IPS DF 6.9 (cell line): ENCODE results near the gene PHETA1.
"Not testable (repeated sequence)": the region's sequence is repeated elsewhere in the genome, so short reads cannot be mapped to it uniquely, and the experiment has no call there.

Source experiments
- DNase-seq: peaks from one replicate; pipeline ENCODE4 v3.0.0-alpha.2; 2013; ENCODE audit warnings: low read depth, low spot score
- H3K27ac ChIP-seq: one replicate; pipeline ENCODE4 v1.5.1; 2013; ENCODE audit warnings: low read length, control low read depth
- H3K27me3 ChIP-seq: 2 replicates; pipeline ENCODE4 v1.6.1; 2013; ENCODE audit warnings: mild to moderate bottlenecking, low read length; ENCODE audit not compliant: control insufficient read depth, insufficient read depth
- H3K36me3 ChIP-seq: 2 replicates; pipeline ENCODE4 v1.6.1; 2013; ENCODE audit warnings: low read length; ENCODE audit not compliant: control insufficient read depth, insufficient read depth
- H3K4me1 ChIP-seq: 2 replicates; pipeline ENCODE4 v1.6.1; 2013; ENCODE audit warnings: low read length; ENCODE audit not compliant: control insufficient read depth, insufficient read depth
- H3K4me3 ChIP-seq: 2 replicates; pipeline ENCODE4 v1.5.1; 2013; ENCODE audit warnings: mild to moderate bottlenecking, low read length
- H3K9me3 ChIP-seq: 2 replicates; pipeline ENCODE4 v1.6.1; 2013; ENCODE audit warnings: low read length, inconsistent platforms; ENCODE audit not compliant: control insufficient read depth, insufficient read depth
- WGBS: extraction: QIAGEN DNeasy Blood & Tissue Kit; methylation state at CpG from one replicate; pipeline ENCODE4 v1.1.7; 2013; ENCODE audit warnings: mixed read lengths, missing lambda C conversion rate; ENCODE audit not compliant: insufficient read length, insufficient coverage; 5-methylcytosine and 5-hydroxymethylcytosine counted together

Gene PHETA1

DNA sequence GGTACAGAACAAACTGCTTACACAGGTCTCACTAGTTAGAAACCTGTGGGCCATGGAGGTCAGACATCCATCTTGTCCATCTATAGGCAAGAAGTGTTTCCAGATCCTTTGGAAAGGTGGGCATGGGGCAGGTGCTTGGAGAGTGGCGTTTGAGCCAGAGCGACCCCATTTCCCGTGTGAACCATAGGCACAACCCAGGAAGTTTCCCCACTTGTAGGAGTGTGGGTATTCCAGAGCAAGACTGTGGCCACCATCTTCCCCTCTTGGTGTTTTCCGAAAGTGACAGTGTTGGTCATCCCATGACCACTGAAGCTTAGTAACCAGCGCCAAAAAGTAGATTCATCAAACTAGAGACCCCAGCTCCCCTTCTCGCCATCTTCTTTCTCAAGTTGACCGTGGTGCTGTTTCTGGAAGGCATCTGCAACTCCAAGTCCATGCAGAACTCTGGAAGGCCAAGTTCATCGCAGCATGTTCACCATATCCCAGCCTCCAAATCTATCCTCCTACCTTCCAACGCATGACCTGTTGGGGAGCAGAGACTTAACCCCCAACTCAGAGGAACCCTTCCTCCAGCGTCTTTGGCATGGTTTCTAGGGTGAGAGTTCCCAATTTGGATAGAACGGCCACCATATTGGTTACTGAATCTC lies 19.7 kb downstream of the PHETA1 start:
- no peaks in the 10 kb centered on the region for H3K4me1 ChIP-seq
- no peak overlapping the region for H3K4me3 ChIP-seq
- no peaks in the 10 kb centered on the region for H3K27me3 ChIP-seq
- H3K9me3 ChIP-seq: peaks cover 3% of the 10 kb centered on the region; the same call in 1 of the 2 replicates
- no CpG with 5 or more reads among the region's 11 CpGs for WGBS
- DNase-seq: no peak
- H3K27ac ChIP-seq: no peak overlapping the region
- H3K36me3 ChIP-seq: no peaks in the 10 kb centered on the region; the same call in 1 of the 2 replicates

- WGBS: no CpG with 5 or more reads among the region's 18 CpGs
These were observed 20.8 kb downstream of the PHETA1 start for GRCh38 chr12:111347891-111348644.

DNA sequence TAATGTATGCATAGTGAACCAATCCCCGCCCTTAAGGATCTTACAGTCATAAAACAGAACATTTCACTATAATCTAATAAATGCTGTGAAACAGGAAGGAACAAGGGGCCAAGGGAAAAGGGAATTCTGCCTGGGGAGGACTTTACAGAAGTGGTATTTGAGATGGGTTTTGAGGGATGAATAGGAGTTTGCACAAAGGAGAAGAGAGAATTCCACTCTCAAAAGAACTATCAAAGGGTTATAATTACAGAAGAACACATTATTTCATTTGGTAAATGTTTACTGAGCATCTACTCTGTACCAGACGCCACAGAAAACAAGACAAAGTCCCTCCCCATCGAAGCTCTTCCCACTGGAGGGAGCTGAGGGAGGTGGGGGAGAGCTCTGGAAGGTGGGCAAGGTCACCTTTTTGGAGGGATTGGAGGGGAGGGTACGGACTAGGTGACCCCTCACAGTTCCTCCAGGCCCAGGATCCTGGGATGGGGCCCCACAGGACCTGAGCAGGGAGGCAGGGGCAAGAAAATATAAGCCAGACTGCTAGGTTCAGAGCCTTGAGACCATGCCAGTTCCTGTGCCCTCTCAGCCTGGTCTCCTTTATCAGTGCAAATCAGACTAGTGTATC lies 24.5 kb downstream of the PHETA1 start:
- Histone ChIP-seq H3K27me3 (no peaks in the 10 kb centered on the region), H3K36me3 (no peaks in the 10 kb centered on the region; the same call in 1 of the 2 replicates), H3K27ac (no peak overlapping the region), H3K9me3 (peaks cover 3% of the 10 kb centered on the region; the same call in 1 of the 2 replicates), H3K4me3 (no peak overlapping the region), H3K4me1 (peaks cover 2% of the 10 kb centered on the region; the same call in 1 of the 2 replicates)
- 100% methylated on average over 1 of the region's 4 CpGs for WGBS
- DNase-seq: no peak

More at GRCh38 chr12:111347891-111348644, 20.8 kb downstream of the PHETA1 start:
- DNase-seq: no peak
- no peaks in the 10 kb centered on the region for H3K4me1 ChIP-seq
- no peak overlapping the region for H3K27ac ChIP-seq
- H3K27me3 ChIP-seq: no peaks in the 10 kb centered on the region
- peaks cover 3% of the 10 kb centered on the region; the same call in 1 of the 2 replicates for H3K9me3 ChIP-seq
- H3K36me3 ChIP-seq: no peaks in the 10 kb centered on the region; the same call in 1 of the 2 replicates
- no peak overlapping the region for H3K4me3 ChIP-seq

DNA sequence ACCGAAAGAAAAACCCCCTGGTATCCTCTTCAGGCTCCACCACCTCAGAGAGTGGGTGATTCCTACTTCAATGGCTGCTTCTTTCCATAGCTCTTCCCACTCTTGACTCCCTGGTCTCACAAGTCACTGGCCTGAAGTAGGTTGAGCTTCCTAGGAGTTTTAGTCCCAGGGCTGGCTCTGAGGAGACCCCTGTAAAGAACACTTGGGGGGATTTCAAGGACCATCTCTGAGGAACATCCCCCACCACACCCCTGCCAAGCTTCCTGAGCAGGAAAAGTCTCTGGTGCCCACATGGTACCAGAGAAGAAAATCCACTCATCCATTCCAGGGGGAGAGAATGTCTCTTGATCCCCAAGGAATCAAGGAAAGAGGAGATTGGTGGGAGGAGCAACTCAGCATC lies 25.7 kb downstream of the PHETA1 start:
- WGBS: no CpG with 5 or more reads among the region's 1 CpG
- H3K4me3 ChIP-seq: no peak overlapping the region
- no peaks in the 10 kb centered on the region; the same call in 1 of the 2 replicates for H3K36me3 ChIP-seq
- no peak for DNase-seq
- H3K27me3 ChIP-seq: no peaks in the 10 kb centered on the region
- peaks cover 4% of the 10 kb centered on the region; the same call in 1 of the 2 replicates for H3K4me1 ChIP-seq
- no peak overlapping the region for H3K27ac ChIP-seq
- peaks cover 1% of the 10 kb centered on the region; the same call in 1 of the 2 replicates for H3K9me3 ChIP-seq

DNA sequence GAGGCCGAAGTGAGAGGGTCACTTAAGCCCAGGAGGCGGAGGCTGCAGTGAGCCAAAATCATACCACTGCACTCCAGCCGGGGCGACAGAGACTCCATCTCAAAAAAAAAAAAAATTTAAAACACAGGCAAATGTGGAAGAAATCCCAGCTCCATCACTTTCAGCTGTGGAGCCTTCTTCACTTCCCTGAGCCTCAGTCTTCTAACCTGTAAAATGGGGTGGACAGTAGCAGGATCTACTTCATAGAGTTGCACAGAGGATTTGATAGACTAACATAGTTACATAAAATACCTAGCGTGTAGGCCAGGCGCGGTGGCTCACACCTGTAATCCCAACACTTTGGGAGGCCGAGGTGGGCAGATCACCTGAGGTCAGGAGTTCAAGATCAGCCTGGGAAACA lies 26.5 kb downstream of the PHETA1 start:
- no peaks in the 10 kb centered on the region for H3K36me3 ChIP-seq
- DNase-seq: no peak
- WGBS: no CpG with 5 or more reads among the region's 8 CpGs
- H3K27me3 ChIP-seq: no peaks in the 10 kb centered on the region
- peaks cover 4% of the 10 kb centered on the region; the same call in 1 of the 2 replicates for H3K4me1 ChIP-seq
- no peaks in the 10 kb centered on the region for H3K9me3 ChIP-seq
- H3K27ac ChIP-seq: no peak overlapping the region
- H3K4me3 ChIP-seq: no peak overlapping the region

DNA sequence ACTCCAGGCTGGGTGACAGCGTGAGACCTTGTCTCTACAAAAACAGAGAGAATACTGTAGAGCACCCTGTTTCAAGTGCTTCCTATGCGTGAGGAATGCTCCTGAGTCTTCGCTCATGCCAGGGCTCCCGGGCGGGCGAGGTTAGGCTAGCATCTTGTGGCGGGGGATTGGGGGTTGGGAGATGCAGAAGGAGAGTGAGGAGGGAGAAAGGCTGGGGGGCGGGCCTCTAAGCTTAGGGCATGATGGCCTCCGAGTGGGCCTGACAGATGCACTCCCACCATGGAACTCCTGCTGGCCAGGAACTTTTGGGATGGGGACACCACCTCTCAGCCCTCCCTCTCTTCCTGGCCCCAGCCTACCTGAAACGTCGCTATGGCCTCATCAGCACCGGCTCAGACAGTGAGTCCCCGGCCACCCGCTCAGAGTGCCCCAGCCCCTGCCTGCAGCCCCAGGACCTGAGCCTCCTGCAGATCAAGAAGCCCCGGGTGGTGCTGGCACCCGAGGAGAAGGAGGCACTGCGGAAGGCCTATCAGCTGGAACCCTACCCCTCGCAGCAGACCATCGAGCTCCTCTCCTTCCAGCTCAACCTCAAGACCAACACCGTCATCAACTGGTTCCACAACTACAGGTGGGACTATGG lies 27.3 kb downstream of the PHETA1 start:
- Histone ChIP-seq H3K9me3 (no peaks in the 10 kb centered on the region), H3K4me3 (no peak overlapping the region), H3K4me1 (peaks cover 4% of the 10 kb centered on the region; the same call in 1 of the 2 replicates), H3K27ac (no peak overlapping the region), H3K36me3 (no peaks in the 10 kb centered on the region), H3K27me3 (no peaks in the 10 kb centered on the region)
- DNase-seq: no peak
- WGBS: no CpG with 5 or more reads among the region's 20 CpGs

- DNase-seq, H3K27ac ChIP-seq, H3K9me3 ChIP-seq, H3K36me3 ChIP-seq, H3K27me3 ChIP-seq, H3K4me1 ChIP-seq, H3K4me3 ChIP-seq: not testable (repeated sequence)
- WGBS: no CpG with 5 or more reads among the region's 8 CpGs
These were observed 28.2 kb downstream of the PHETA1 start for GRCh38 chr12:111340680-111341079.

GRCh38 chr12:111340231-111340630 lies 28.7 kb downstream of the PHETA1 start:
- H3K9me3 ChIP-seq: no peaks in the 10 kb centered on the region
- WGBS: no CpG with 5 or more reads among the region's 1 CpG

GRCh38 chr12:111339321-111339938 lies 29.5 kb downstream of the PHETA1 start:
- Histone ChIP-seq H3K9me3 (no peaks in the 10 kb centered on the region), H3K4me1 (peaks cover 4% of the 10 kb centered on the region; the same call in 1 of the 2 replicates), H3K4me3 (no peak overlapping the region), H3K27ac (no peak overlapping the region), H3K27me3 (no peaks in the 10 kb centered on the region), H3K36me3 (no peaks in the 10 kb centered on the region)
- no CpG with 5 or more reads among the region's 7 CpGs for WGBS
- no peak for DNase-seq

More at GRCh38 chr12:111340231-111340630, 28.7 kb downstream of the PHETA1 start:
- no peaks in the 10 kb centered on the region for H3K27me3 ChIP-seq
- no peak for DNase-seq
- H3K4me1 ChIP-seq: peaks cover 4% of the 10 kb centered on the region; the same call in 1 of the 2 replicates
- H3K27ac ChIP-seq: no peak overlapping the region
- H3K36me3 ChIP-seq: no peaks in the 10 kb centered on the region
- H3K4me3 ChIP-seq: no peak overlapping the region
